ENCODE results near the gene ATP2B1. TPM values are rescaled to one million over a fixed set of nuclear protein-coding genes. Genes with fewer than 3 reads are reported as not detected.

The ATP2B1 gene
- total RNA-seq, 4 donors from 2014 or later: 19.0 to 33.3 (median 27.8) TPM

DNA sequence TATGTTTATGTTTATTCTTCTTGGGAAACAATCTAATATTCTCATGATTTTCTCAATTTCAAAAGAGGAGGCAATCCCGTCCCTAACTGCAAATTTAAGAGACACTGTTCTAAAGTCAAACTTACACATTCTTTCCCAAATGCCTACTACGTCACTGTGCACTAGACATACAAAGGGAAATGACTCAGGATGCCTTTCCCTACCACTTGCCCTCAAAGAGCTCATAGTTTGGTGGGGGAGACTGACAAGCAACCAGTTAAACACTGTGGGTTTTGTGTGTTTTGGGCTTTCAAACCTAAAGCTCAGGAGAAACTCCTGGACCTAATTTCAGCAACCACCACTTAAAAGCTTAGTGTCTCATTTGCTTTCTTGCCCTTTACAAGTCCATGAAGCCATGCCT lies 58.4 kb downstream of the ATP2B1 start:
- peaks cover 0 to 8% of the 10 kb centered on the region in 2 donors for H3K36me3 ChIP-seq
- H3K4me1 ChIP-seq: peaks cover 0 to 4% (median 0%) of the 10 kb centered on the region in 3 donors
- no peaks in the 10 kb centered on the region for H3K27me3 ChIP-seq
- H3K27ac ChIP-seq: no peak overlapping the region
- 88 to 93% methylated on average over 2 of the region's 2 CpGs for WGBS, 2 donors (ENCODE audit: low coverage in 1 of 2)
- TF ChIP-seq EP300 (IDR thresholded peaks at IDR 0.05) (no peak), POLR2A (IDR thresholded peaks at IDR 0.05) (no peak), POLR2AphosphoS5 (IDR thresholded peaks at IDR 0.05) (no peak)
- TF ChIP-seq, protein P1, sequence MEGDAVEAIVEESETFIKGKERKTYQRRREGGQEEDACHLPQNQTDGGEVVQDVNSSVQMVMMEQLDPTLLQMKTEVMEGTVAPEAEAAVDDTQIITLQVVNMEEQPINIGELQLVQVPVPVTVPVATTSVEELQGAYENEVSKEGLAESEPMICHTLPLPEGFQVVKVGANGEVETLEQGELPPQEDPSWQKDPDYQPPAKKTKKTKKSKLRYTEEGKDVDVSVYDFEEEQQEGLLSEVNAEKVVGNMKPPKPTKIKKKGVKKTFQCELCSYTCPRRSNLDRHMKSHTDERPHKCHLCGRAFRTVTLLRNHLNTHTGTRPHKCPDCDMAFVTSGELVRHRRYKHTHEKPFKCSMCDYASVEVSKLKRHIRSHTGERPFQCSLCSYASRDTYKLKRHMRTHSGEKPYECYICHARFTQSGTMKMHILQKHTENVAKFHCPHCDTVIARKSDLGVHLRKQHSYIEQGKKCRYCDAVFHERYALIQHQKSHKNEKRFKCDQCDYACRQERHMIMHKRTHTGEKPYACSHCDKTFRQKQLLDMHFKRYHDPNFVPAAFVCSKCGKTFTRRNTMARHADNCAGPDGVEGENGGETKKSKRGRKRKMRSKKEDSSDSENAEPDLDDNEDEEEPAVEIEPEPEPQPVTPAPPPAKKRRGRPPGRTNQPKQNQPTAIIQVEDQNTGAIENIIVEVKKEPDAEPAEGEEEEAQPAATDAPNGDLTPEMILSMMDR (IDR thresholded peaks at IDR 0.05): no peak
- no peaks in the 10 kb centered on the region for H3K9me3 ChIP-seq
- no peak overlapping the region for H3K4me3 ChIP-seq
- ATAC-seq: no peak

GRCh38 chr12:89649820-89650219 lies 58.8 kb downstream of the ATP2B1 start:
- no peaks in the 10 kb centered on the region for H3K27me3 ChIP-seq
- TF ChIP-seq, protein P1 (IDR thresholded peaks at IDR 0.05): no peak
- TF ChIP-seq POLR2AphosphoS5 (IDR thresholded peaks at IDR 0.05) (no peak), POLR2A (IDR thresholded peaks at IDR 0.05) (no peak), EP300 (IDR thresholded peaks at IDR 0.05) (no peak)
- peaks cover 0 to 4% (median 0%) of the 10 kb centered on the region in 3 donors for H3K4me1 ChIP-seq
- 100% methylated on average over 3 of the region's 3 CpGs; no CpG with 5 or more reads in 1 of the 2 donors for WGBS, 2 donors (ENCODE audit: low coverage in 1 of 2)
- H3K27ac ChIP-seq: no peak overlapping the region
- ATAC-seq: no peak
- H3K4me3 ChIP-seq: no peak overlapping the region
- peaks cover 0 to 8% of the 10 kb centered on the region in 2 donors for H3K36me3 ChIP-seq
- no peaks in the 10 kb centered on the region for H3K9me3 ChIP-seq

- Histone ChIP-seq H3K36me3 (peaks cover 0 to 8% of the 10 kb centered on the region in 2 donors), H3K4me3 (no peak overlapping the region), H3K27me3 (no peaks in the 10 kb centered on the region), H3K9me3 (no peaks in the 10 kb centered on the region), H3K4me1 (peaks cover 0 to 4% (median 0%) of the 10 kb centered on the region in 3 donors), H3K27ac (no peak overlapping the region)
- TF ChIP-seq POLR2AphosphoS5 (IDR thresholded peaks at IDR 0.05): no peak
- TF ChIP-seq EP300 (IDR thresholded peaks at IDR 0.05): no peak
- no peak for TF ChIP-seq POLR2A (IDR thresholded peaks at IDR 0.05)
- TF ChIP-seq, protein P1 (IDR thresholded peaks at IDR 0.05): no peak
- no peak for ATAC-seq
- 100% methylated on average over 2 of the region's 2 CpGs; no CpG with 5 or more reads in 1 of the 2 donors for WGBS, 2 donors (ENCODE audit: low coverage in 1 of 2)
These were observed 59.5 kb downstream of the ATP2B1 start for GRCh38 chr12:89649139-89649538.

DNA sequence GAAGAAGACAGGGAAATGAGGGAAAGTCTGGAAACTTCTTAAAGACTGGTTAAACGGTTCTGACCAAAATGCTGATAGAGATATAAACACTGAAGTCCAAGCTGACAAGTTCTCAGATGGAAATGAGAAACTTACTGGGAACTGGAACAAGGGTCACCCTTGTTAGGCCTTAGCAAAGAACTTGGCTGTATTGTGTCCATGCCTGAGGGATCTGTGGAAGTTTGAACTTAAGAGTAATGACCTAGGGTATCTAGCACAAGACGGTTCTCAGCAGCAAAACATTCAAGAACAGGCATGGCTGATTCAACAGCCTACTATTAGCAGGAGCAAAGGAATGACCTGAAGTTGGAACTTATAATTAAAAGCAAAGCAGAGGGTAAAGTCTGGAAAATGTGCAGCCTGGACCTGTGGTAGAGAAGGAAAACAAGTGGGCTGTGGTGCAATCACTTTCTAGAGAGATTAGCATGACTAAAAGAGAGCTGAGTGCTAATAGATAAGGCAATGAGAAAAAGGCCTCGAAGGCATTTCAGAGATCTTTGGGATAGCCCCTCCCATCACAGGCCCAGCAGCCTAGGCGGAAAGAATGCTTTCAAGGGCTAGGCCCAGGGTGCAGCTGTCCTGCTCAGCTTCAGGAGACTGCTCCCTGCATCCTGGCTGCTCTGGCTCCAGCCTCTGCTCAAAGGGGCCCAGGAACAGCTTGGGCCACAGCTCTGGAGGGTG lies 60.3 kb downstream of the ATP2B1 start:
- Histone ChIP-seq H3K27me3 (no peaks in the 10 kb centered on the region), H3K4me1 (peaks cover 0 to 4% (median 0%) of the 10 kb centered on the region in 3 donors), H3K4me3 (no peak overlapping the region), H3K9me3 (no peaks in the 10 kb centered on the region), H3K27ac (no peak overlapping the region), H3K36me3 (peaks cover 0 to 8% of the 10 kb centered on the region in 2 donors)
- ATAC-seq: no peak
- TF ChIP-seq POLR2A (IDR thresholded peaks at IDR 0.05) (no peak), POLR2AphosphoS5 (IDR thresholded peaks at IDR 0.05) (no peak), EP300 (IDR thresholded peaks at IDR 0.05) (no peak)
- TF ChIP-seq, protein P1 (IDR thresholded peaks at IDR 0.05): no peak
- 61 to 79% methylated on average over 3 to 4 of the region's 4 CpGs for WGBS, 2 donors (ENCODE audit: low coverage in 1 of 2)

- H3K27ac ChIP-seq: no peak overlapping the region
- no peaks in the 10 kb centered on the region for H3K27me3 ChIP-seq
- no peak for ATAC-seq
- WGBS, 2 donors (ENCODE audit: low coverage in 1 of 2): 25 to 80% methylated on average over 1 of the region's 1 CpG
- no peaks in the 10 kb centered on the region for H3K9me3 ChIP-seq
- no peak overlapping the region for H3K4me3 ChIP-seq
- no peak for TF ChIP-seq POLR2A (IDR thresholded peaks at IDR 0.05)
- TF ChIP-seq, protein P1 (IDR thresholded peaks at IDR 0.05): no peak
- no peak for TF ChIP-seq EP300 (IDR thresholded peaks at IDR 0.05)
- TF ChIP-seq POLR2AphosphoS5 (IDR thresholded peaks at IDR 0.05): no peak
- H3K36me3 ChIP-seq: peaks cover 0 to 19% of the 10 kb centered on the region in 2 donors
- H3K4me1 ChIP-seq: peaks cover 0 to 4% (median 0%) of the 10 kb centered on the region in 3 donors
These were observed 63.2 kb downstream of the ATP2B1 start for GRCh38 chr12:89645434-89645833.
